ENCODE measurements around the gene C1QTNF4.

- TF ChIP-seq CTCF (conservative IDR thresholded peaks at IDR 0.05; ENCODE audit: low read depth, low read length) (no peak), SMC3 (IDR thresholded peaks at IDR 0.05; ENCODE audit: low read depth, low read length) (no peak), CHD1 (IDR thresholded peaks at IDR 0.05; ENCODE audit: low read depth, low read length) (no peak), RCOR1 (IDR thresholded peaks at IDR 0.05; ENCODE audit: insufficient replicate concordance, low read length) (no peak), USF2 (IDR thresholded peaks at IDR 0.05; ENCODE audit: low read depth, low read length) (no peak), BHLHE40 (IDR thresholded peaks at IDR 0.05; ENCODE audit: low read depth, low read length) (no peak), POLR2A (IDR thresholded peaks at IDR 0.05; ENCODE audit: low read depth, low read length) (no peak), CEBPB (IDR thresholded peaks at IDR 0.05; ENCODE audit: low read depth, low read length) (no peak), ELK1 (IDR thresholded peaks at IDR 0.05; ENCODE audit: borderline replicate concordance, low read depth, low read length) (no peak), MXI1 (IDR thresholded peaks at IDR 0.05; ENCODE audit: borderline replicate concordance, low read depth, low read length) (no peak), RAD21 (IDR thresholded peaks at IDR 0.05; ENCODE audit: low read length) (no peak)
These were observed 7.9 kb downstream of the C1QTNF4 start, which contains the start of gene FAM180B for GRCh38 chr11:47586098-47586855.
